NB4 (cell line): ENCODE data around the gene FOXC2.

Experiments used
- DNase-seq: peaks from one replicate; pipeline ENCODE4 v3.0.0; 2010; ENCODE audit warnings: low read depth
- H3K4me3 ChIP-seq: one replicate; pipeline ENCODE4 v1.5.1; 2011; ENCODE audit warnings: mild to moderate bottlenecking, low read depth, low read length, moderate library complexity
- CTCF ChIP-seq: IDR thresholded peaks from one replicate; pipeline ENCODE4 v1.5.1; 2012; ENCODE audit warnings: low read depth, low read length
- MAX ChIP-seq: IDR thresholded peaks from 2 replicates; pipeline ENCODE4 v1.6.1; 2011; ENCODE audit warnings: low read depth, low read length
- MYC ChIP-seq: IDR thresholded peaks from 2 replicates; pipeline ENCODE4 v1.6.1; 2011; ENCODE audit warnings: low read depth, low read length
- POLR2A ChIP-seq: IDR thresholded peaks from 2 replicates; pipeline ENCODE4 v1.6.1; 2011; ENCODE audit warnings: mild to moderate bottlenecking; ENCODE audit not compliant: insufficient read length; ENCODE audit errors: extremely low read depth

The FOXC2 gene

GRCh38 chr16:86572606-86573005 is 6.0 kb downstream of the FOXC2 start:
- DNase-seq = no peak
- TF ChIP-seq POLR2A = no peak
- H3K4me3 ChIP-seq = no peak overlapping the region

- no peak overlapping the region for H3K4me3 ChIP-seq
- DNase-seq = no peak
- TF ChIP-seq CTCF (no peak), MAX (no peak), MYC (no peak), POLR2A (no peak)
These were observed 6.6 kb downstream of the FOXC2 start for GRCh38 chr16:86573215-86573614.

- DNase-seq = no peak
- no peak for TF ChIP-seq CTCF
- no peak for TF ChIP-seq POLR2A
- no peak for TF ChIP-seq MAX
- TF ChIP-seq MYC = no peak
- H3K4me3 ChIP-seq = no peak overlapping the region
These were observed 7.2 kb downstream of the FOXC2 start for GRCh38 chr16:86573646-86574508.

GRCh38 chr16:86574646-86575045 is 8.0 kb downstream of the FOXC2 start:
- TF ChIP-seq CTCF (no peak), MAX (no peak), POLR2A (no peak), MYC (no peak)
- no peak for DNase-seq

GRCh38 chr16:86575095-86575685 is 8.6 kb downstream of the FOXC2 start:
- DNase-seq = no peak
- H3K4me3 ChIP-seq = no peak overlapping the region
- TF ChIP-seq CTCF (no peak), MAX (no peak), POLR2A (no peak), MYC (no peak)

More at GRCh38 chr16:86574646-86575045, 8.0 kb downstream of the FOXC2 start:
- no peak overlapping the region for H3K4me3 ChIP-seq

- peak overlapping the region; percentile 32 for H3K4me3 ChIP-seq
- TF ChIP-seq POLR2A = no peak
- no peak for TF ChIP-seq MYC
- TF ChIP-seq CTCF = peak; percentile 73
- TF ChIP-seq MAX = 0 out of 2 replicates have a peak, but pooled peaks have one; percentile 17
- peak; percentile 85 for DNase-seq
These were observed 9.3 kb downstream of the FOXC2 start for GRCh38 chr16:86575754-86576557.
